ENCODE results near the gene TAS2R20. TPM values are rescaled to one million over a fixed set of nuclear protein-coding genes. Genes with fewer than 3 reads are reported as not detected.

Gene TAS2R20
- total RNA-seq, 4 donors from 2014 or later, result 0.78 to 4.6 (median 1.3) TPM

DNA sequence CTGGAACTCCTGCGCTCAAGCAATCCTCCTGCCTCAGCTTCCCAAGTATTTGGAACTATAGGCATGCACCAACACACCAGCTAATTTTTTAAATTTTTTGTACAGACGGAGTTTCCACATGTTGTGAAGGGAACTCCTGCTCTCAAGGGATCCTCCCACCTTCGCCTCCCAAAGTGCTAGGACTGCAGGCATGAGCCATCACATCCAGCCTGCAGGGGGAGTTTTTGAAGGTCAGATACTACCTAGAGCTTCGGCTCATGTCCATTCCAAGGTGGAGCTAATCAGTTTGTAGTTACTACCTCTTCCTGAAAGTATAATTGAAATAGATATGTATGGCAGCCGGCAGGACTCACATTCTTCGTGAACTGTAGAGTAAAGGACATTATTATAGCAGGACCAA lies 28.0 kb upstream of the TAS2R20 start:
- H3K4me1 ChIP-seq, result peaks cover 0 to 5% (median 0%) of the 10 kb centered on the region in 4 donors
- no peak for DNase-seq (ENCODE audit: extremely low spot score)
- TF ChIP-seq EP300 (IDR thresholded peaks at IDR 0.05), result no peak
- TF ChIP-seq POLR2AphosphoS5 (IDR thresholded peaks at IDR 0.05), result no peak
- no peak for TF ChIP-seq POLR2A (IDR thresholded peaks at IDR 0.05; ENCODE audit: low read depth)
- TF ChIP-seq, protein P1, sequence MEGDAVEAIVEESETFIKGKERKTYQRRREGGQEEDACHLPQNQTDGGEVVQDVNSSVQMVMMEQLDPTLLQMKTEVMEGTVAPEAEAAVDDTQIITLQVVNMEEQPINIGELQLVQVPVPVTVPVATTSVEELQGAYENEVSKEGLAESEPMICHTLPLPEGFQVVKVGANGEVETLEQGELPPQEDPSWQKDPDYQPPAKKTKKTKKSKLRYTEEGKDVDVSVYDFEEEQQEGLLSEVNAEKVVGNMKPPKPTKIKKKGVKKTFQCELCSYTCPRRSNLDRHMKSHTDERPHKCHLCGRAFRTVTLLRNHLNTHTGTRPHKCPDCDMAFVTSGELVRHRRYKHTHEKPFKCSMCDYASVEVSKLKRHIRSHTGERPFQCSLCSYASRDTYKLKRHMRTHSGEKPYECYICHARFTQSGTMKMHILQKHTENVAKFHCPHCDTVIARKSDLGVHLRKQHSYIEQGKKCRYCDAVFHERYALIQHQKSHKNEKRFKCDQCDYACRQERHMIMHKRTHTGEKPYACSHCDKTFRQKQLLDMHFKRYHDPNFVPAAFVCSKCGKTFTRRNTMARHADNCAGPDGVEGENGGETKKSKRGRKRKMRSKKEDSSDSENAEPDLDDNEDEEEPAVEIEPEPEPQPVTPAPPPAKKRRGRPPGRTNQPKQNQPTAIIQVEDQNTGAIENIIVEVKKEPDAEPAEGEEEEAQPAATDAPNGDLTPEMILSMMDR (IDR thresholded peaks at IDR 0.05), result no peak
- H3K4me3 ChIP-seq, result no peak overlapping the region
- intact Hi-C loops (cut with DNase I), result no loop called here
- H3K9me3 ChIP-seq, result no peaks in the 10 kb centered on the region
- no peaks in the 10 kb centered on the region for H3K27me3 ChIP-seq
- 92% methylated on average over 6 of the region's 6 CpGs for WGBS
- H3K36me3 ChIP-seq, result peaks cover 0 to 11% (median 4%) of the 10 kb centered on the region in 4 donors
- H3K27ac ChIP-seq (replicated peaks in 1 of 4), result no peak overlapping the region

- H3K27me3 ChIP-seq, result no peaks in the 10 kb centered on the region
- intact Hi-C loops (cut with DNase I), result no loop called here
- H3K27ac ChIP-seq (replicated peaks in 1 of 4), result no peak overlapping the region
- peaks cover 0 to 5% (median 0%) of the 10 kb centered on the region in 4 donors for H3K4me1 ChIP-seq
- no peaks in the 10 kb centered on the region for H3K9me3 ChIP-seq
- H3K36me3 ChIP-seq, result peaks cover 0 to 11% (median 4%) of the 10 kb centered on the region in 4 donors
- H3K4me3 ChIP-seq, result no peak overlapping the region
- TF ChIP-seq POLR2AphosphoS5 (IDR thresholded peaks at IDR 0.05) (no peak), EP300 (IDR thresholded peaks at IDR 0.05) (no peak), POLR2A (IDR thresholded peaks at IDR 0.05; ENCODE audit: low read depth) (no peak)
- TF ChIP-seq, protein P1 (IDR thresholded peaks at IDR 0.05), result no peak
- DNase-seq (ENCODE audit: extremely low spot score), result no peak
- 67% methylated on average over 2 of the region's 2 CpGs for WGBS
Observed at GRCh38 chr12:11023387-11023786, 25.3 kb upstream of the TAS2R20 start.

DNA sequence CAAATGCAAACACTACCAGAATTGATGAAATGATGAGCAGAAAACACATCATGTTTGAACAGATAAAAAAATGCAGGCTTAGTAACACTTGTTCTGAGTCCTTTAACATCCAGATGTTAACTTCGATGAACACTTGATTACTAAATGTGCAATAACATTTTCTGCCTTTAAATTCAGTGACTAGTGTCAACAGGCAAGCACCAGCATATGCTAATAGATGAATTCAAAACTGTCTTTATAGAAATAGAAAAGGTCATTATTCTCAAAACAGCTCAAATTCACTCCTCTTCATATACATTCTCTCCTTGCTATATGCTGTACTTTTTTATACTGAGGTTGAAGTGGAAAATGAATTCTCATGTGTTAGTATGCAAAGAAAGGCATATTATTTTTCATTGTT lies 24.4 kb upstream of the TAS2R20 start, which contains the start of gene TAS2R19:
Gene TAS2R19 (minus strand): TSS at position 101 of the 400 bp plus-strand sequence. CDS start 49 bp downstream, at position 52.
- H3K9me3 ChIP-seq, result no peaks in the 10 kb centered on the region
- peaks cover 0 to 5% (median 0%) of the 10 kb centered on the region in 4 donors for H3K4me1 ChIP-seq
- H3K36me3 ChIP-seq, result peaks cover 0 to 9% (median 3%) of the 10 kb centered on the region in 4 donors
- no peaks in the 10 kb centered on the region for H3K27me3 ChIP-seq
- intact Hi-C loops (cut with DNase I), result no loop called here
- H3K4me3 ChIP-seq, result no peak within 1 kb of the TSS
- TF ChIP-seq EP300 (IDR thresholded peaks at IDR 0.05) (no peak), POLR2AphosphoS5 (IDR thresholded peaks at IDR 0.05) (no peak), POLR2A (IDR thresholded peaks at IDR 0.05; ENCODE audit: low read depth) (no peak)
- TF ChIP-seq, protein P1 (IDR thresholded peaks at IDR 0.05), result no peak
- no peak within 1 kb of the TSS for H3K27ac ChIP-seq (replicated peaks in 1 of 4)
- DNase-seq (ENCODE audit: extremely low spot score), result no peak
- 89% methylated on average over 1 of the region's 1 CpG for WGBS

DNA sequence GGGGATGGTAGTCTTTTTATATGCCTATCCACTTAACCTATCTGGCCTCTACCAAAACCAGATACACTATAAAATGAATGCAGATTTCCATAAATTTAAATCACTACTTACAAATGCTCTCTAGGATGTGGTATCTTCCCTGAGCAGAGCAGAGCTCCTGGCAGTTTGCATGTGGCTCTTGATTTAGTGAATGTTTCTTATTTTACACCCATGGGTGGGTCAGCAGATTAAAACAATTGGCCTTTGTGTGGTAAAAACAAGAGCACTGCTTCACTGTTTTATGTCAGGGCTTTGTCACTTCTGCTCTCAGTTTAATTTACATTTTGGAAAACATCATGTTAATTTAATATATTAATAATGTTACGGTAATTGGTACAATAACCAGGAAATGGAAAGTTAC lies 18.8 kb upstream of the TAS2R20 start:
- intact Hi-C loops (cut with DNase I), result loop anchor here (5.0 kb wide), 1 partner anchor 55 kb away; no protein-coding TSS in a partner anchor
- no peak overlapping the region for H3K4me3 ChIP-seq
- WGBS, result 96% methylated on average over 1 of the region's 1 CpG
- H3K4me1 ChIP-seq, result no peaks in the 10 kb centered on the region
- TF ChIP-seq POLR2AphosphoS5 (IDR thresholded peaks at IDR 0.05), result no peak
- no peak for TF ChIP-seq POLR2A (IDR thresholded peaks at IDR 0.05; ENCODE audit: low read depth)
- DNase-seq (ENCODE audit: extremely low spot score), result no peak
- H3K9me3 ChIP-seq, result no peaks in the 10 kb centered on the region
- no peak overlapping the region for H3K27ac ChIP-seq (replicated peaks in 1 of 4)
- H3K27me3 ChIP-seq, result no peaks in the 10 kb centered on the region
- no peaks in the 10 kb centered on the region for H3K36me3 ChIP-seq

DNA sequence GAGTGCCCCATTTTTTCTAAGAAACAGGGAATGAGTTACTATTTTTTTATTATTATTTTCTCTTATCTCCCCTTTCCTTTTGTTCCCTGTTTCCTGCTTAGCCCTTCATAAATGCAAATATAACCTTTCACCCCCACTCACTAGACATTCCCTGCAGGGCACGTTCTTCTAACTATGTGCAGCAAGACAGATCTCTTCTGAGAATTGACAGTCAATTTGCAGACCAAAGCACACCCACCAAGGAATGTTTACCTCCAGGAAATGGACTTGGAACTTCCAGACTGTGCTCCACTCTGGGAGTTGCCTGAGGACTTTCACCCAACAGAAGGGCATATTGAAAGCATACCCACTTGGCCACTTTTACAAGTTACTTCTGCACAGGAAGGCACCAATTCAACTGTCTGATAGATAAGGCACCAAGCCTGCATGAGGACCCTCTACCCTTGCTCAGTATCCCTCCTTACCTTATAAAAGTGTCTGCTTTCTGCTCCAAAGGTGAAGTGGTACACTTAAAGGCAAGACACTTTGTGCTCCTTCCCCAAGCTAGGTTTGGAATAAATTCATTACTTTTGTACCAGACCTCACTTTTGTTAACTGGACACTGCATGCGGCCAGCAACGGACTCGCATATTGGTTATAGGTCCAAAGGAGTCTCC lies 17.8 kb upstream of the TAS2R20 start:
- H3K9me3 ChIP-seq, result no peaks in the 10 kb centered on the region
- H3K27ac ChIP-seq (replicated peaks in 1 of 4), result no peak overlapping the region
- H3K36me3 ChIP-seq, result no peaks in the 10 kb centered on the region
- DNase-seq (ENCODE audit: extremely low spot score), result no peak
- TF ChIP-seq POLR2A (IDR thresholded peaks at IDR 0.05; ENCODE audit: low read depth) (no peak), POLR2AphosphoS5 (IDR thresholded peaks at IDR 0.05) (no peak), EP300 (IDR thresholded peaks at IDR 0.05) (no peak)
- TF ChIP-seq, protein P1 (IDR thresholded peaks at IDR 0.05), result no peak
- H3K27me3 ChIP-seq, result no peaks in the 10 kb centered on the region
- intact Hi-C loops (cut with DNase I), result loop anchor here (5.0 kb wide), 1 partner anchor 56 kb away; no protein-coding TSS in a partner anchor
- H3K4me3 ChIP-seq, result no peak overlapping the region
- WGBS, result 82% methylated on average over 4 of the region's 4 CpGs
- no peaks in the 10 kb centered on the region for H3K4me1 ChIP-seq
